DND-41 (cell line): ENCODE data around the gene DBNDD2.

Experiments
- ATAC-seq: fragments of 200-7000 bp; cut with Tn5 transposase; 3 replicates; pipeline ENCODE4 v1.9.1; 2021; ENCODE audit warnings: low read depth; ENCODE audit not compliant: insufficient read depth
- DNase-seq: peaks from one replicate; pipeline ENCODE4 v3.0.0-alpha.2; 2020
- H2AFZ ChIP-seq: 2 replicates; pipeline ENCODE4 v1.6.0; 2012; ENCODE audit warnings: low read depth, low read length
- H3K27ac ChIP-seq: 2 replicates; pipeline ENCODE4 v1.5.1; 2012; ENCODE audit warnings: low read length, inconsistent platforms
- H3K27me3 ChIP-seq: fragments of 200-600 bp; sonication (generic); 2 replicates; pipeline ENCODE4 v1.6.0; 2012; ENCODE audit warnings: low read length, mild to moderate bottlenecking, inconsistent platforms; ENCODE audit not compliant: insufficient read depth, poor library complexity
- H3K36me3 ChIP-seq: 2 replicates; pipeline ENCODE4 v1.5.1; 2012; ENCODE audit warnings: low read length, inconsistent platforms; ENCODE audit not compliant: insufficient read depth
- H3K4me1 ChIP-seq: 2 replicates; pipeline ENCODE4 v1.5.1; 2012; ENCODE audit warnings: mild to moderate bottlenecking, low read length; ENCODE audit not compliant: insufficient read depth
- H3K4me2 ChIP-seq: 2 replicates; pipeline ENCODE4 v1.6.0; 2012; ENCODE audit warnings: mild to moderate bottlenecking, moderate library complexity, low read length, inconsistent platforms; ENCODE audit not compliant: insufficient read depth
- H3K4me3 ChIP-seq, 2 experiments: fragments of 200-600 bp in 1 of 2; shearing (Covaris generic) in 1 of 2; 2 replicates each; pipeline ENCODE4 v1.5.1; 2012 to 2016; ENCODE audit warnings: inconsistent platforms in 2 of 2, low read length in 2 of 2, mild to moderate bottlenecking in 2 of 2, low read depth in 1 of 2, moderate library complexity in 1 of 2
- H3K79me2 ChIP-seq: 2 replicates; pipeline ENCODE4 v1.6.0; 2012; ENCODE audit warnings: low read length, inconsistent platforms; ENCODE audit not compliant: insufficient read depth
- H3K9ac ChIP-seq: 2 replicates; pipeline ENCODE4 v1.6.0; 2012; ENCODE audit warnings: low read depth, mild to moderate bottlenecking, inconsistent platforms, low read length, moderate library complexity
- H3K9me3 ChIP-seq: 2 replicates; pipeline ENCODE4 v1.5.1; 2012; ENCODE audit warnings: low read length, moderate library complexity, mild to moderate bottlenecking, inconsistent platforms; ENCODE audit not compliant: insufficient read depth, severe bottlenecking
- H4K20me1 ChIP-seq: 2 replicates; pipeline ENCODE4 v1.6.0; 2012; ENCODE audit warnings: low read length; ENCODE audit not compliant: insufficient read depth
- CTCF ChIP-seq: IDR thresholded peaks from 2 replicates; pipeline ENCODE4 v1.5.1; 2012; ENCODE audit warnings: borderline replicate concordance, low read length, moderate library complexity, mild to moderate bottlenecking; ENCODE audit not compliant: poor library complexity, severe bottlenecking; ENCODE audit errors: extremely low read depth
- EZH2 ChIP-seq: IDR thresholded peaks from 3 replicates; pipeline ENCODE4 v1.6.1; 2012; ENCODE audit warnings: borderline replicate concordance, low read depth, mild to moderate bottlenecking, moderate library complexity, low read length, inconsistent platforms; ENCODE audit not compliant: severe bottlenecking

The DBNDD2 gene

GRCh38 chr20:45407783-45408645 lies at the start of gene DBNDD2:
TSS of gene DBNDD2 (plus strand) at chr20:45408289. CDS start at chr20:45408468, 179 bp downstream.
- Histone ChIP-seq H3K9ac (peak within 1 kb of the TSS; percentile 96), H2AFZ (peak within 1 kb of the TSS; percentile 100; the same call in 1 of the 2 replicates), H4K20me1 (no peaks in the 10 kb centered on the region), H3K4me3 (peak within 1 kb of the TSS; percentile 79 to 98; a peak in 3 of 4 replicates), H3K4me1 (peaks cover 32% of the 10 kb centered on the region), H3K79me2 (peaks cover 22% of the 10 kb centered on the region), H3K27ac (peak within 1 kb of the TSS; percentile 89), H3K36me3 (peaks cover 36% of the 10 kb centered on the region), H3K4me2 (peak within 1 kb of the TSS; percentile 100), H3K27me3 (no peaks in the 10 kb centered on the region), H3K9me3 (no peaks in the 10 kb centered on the region)
- ATAC-seq: no peak
- TF ChIP-seq CTCF: no peak
- no peak for TF ChIP-seq EZH2
- DNase-seq: no peak

- DNase-seq: no peak
- TF ChIP-seq CTCF (no peak), EZH2 (no peak)
- no peak overlapping the region for H3K4me2 ChIP-seq
- no peaks in the 10 kb centered on the region for H3K9me3 ChIP-seq
- peaks cover 9% of the 10 kb centered on the region for H3K27me3 ChIP-seq
- no peak overlapping the region for H3K27ac ChIP-seq
- H3K79me2 ChIP-seq: peaks cover 10% of the 10 kb centered on the region
- no peak overlapping the region for H3K4me3 ChIP-seq
- no peak overlapping the region for H3K9ac ChIP-seq
- H3K4me1 ChIP-seq: peaks cover 17% of the 10 kb centered on the region
- H2AFZ ChIP-seq: no peak overlapping the region
- H4K20me1 ChIP-seq: peaks cover 7% of the 10 kb centered on the region
- H3K36me3 ChIP-seq: no peaks in the 10 kb centered on the region; the same call in 1 of the 2 replicates
- ATAC-seq: no peak
Measured at GRCh38 chr20:45359069-45359405, 49.1 kb upstream of the DBNDD2 start.

- Histone ChIP-seq H2AFZ (no peak overlapping the region), H3K9ac (no peak overlapping the region), H3K79me2 (peaks cover 13% of the 10 kb centered on the region), H3K9me3 (no peaks in the 10 kb centered on the region), H3K4me2 (no peak overlapping the region), H3K4me1 (peaks cover 21% of the 10 kb centered on the region), H3K27me3 (peaks cover 6% of the 10 kb centered on the region), H3K27ac (no peak overlapping the region), H3K36me3 (no peaks in the 10 kb centered on the region; the same call in 1 of the 2 replicates), H4K20me1 (peaks cover 7% of the 10 kb centered on the region), H3K4me3 (no peak overlapping the region)
- no peak for TF ChIP-seq EZH2
- no peak for TF ChIP-seq CTCF
- ATAC-seq: no peak
- DNase-seq: no peak
Measured at GRCh38 chr20:45359406-45360148, 48.5 kb upstream of the DBNDD2 start.
